Gastrocnemius medialis (tissue), 4 donors: ENCODE measurements around the gene MS4A13.

Experiments used
- POLR2A ChIP-seq, 2 donors: fragments of 450-650 bp; IDR thresholded peaks; one replicate each; pipeline ENCODE4 v1.6.1; 2017; ENCODE audit warnings: antibody characterized with exemption in 2 of 2, mild to moderate bottlenecking in 2 of 2, moderate library complexity in 2 of 2
- TF ChIP-seq, protein P1 (sequence below), 5 experiments: fragments of 450-650 bp in 3 of 5; fragments of 200-600 bp in 2 of 5; sonication (generic) in 2 of 5; IDR thresholded peaks in 4 of 5; conservative IDR thresholded peaks in 1 of 5; 1 replicate in 4 of 5; 2 replicates in 1 of 5; pipeline ENCODE4 v1.5.1; 2016 to 2019; ENCODE audit warnings: antibody characterized with exemption in 5 of 5, mild to moderate bottlenecking in 3 of 5, moderate library complexity in 3 of 5

DNA sequence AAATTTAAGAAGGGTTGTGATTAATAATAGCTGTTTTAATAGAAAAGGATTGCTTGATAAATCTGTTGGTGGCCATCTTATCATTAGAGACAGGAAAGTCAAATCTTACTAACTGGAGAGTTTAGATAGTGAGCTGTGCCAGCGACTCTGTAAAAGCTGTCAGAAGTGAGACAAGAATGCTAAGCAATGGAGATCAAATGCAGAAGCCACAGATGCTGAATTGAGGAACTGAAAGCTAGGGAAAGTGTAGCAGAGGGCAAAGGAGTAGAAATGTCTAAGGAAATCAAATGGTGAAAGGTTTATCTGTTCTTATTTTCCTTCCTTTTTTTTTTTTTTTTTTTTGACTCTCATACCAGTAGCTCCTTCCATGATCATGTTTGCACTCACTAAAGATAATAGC lies 13.7 kb downstream of the MS4A13 start:
- TF ChIP-seq, protein P1, sequence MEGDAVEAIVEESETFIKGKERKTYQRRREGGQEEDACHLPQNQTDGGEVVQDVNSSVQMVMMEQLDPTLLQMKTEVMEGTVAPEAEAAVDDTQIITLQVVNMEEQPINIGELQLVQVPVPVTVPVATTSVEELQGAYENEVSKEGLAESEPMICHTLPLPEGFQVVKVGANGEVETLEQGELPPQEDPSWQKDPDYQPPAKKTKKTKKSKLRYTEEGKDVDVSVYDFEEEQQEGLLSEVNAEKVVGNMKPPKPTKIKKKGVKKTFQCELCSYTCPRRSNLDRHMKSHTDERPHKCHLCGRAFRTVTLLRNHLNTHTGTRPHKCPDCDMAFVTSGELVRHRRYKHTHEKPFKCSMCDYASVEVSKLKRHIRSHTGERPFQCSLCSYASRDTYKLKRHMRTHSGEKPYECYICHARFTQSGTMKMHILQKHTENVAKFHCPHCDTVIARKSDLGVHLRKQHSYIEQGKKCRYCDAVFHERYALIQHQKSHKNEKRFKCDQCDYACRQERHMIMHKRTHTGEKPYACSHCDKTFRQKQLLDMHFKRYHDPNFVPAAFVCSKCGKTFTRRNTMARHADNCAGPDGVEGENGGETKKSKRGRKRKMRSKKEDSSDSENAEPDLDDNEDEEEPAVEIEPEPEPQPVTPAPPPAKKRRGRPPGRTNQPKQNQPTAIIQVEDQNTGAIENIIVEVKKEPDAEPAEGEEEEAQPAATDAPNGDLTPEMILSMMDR (IDR thresholded peaks at IDR 0.05 in 4 of 5, conservative IDR thresholded peaks at IDR 0.05 in 1 of 5) = no peak
- TF ChIP-seq POLR2A (IDR thresholded peaks at IDR 0.05) = no peak
